NB4 (cell line): ENCODE measurements around the gene SRSF3.

Source experiments
- DNase-seq: peaks from one replicate; pipeline ENCODE4 v3.0.0; 2010; ENCODE audit warnings: low read depth
- H3K4me3 ChIP-seq: one replicate; pipeline ENCODE4 v1.5.1; 2011; ENCODE audit warnings: mild to moderate bottlenecking, low read depth, low read length, moderate library complexity
- MYC ChIP-seq: IDR thresholded peaks from 2 replicates; pipeline ENCODE4 v1.6.1; 2011; ENCODE audit warnings: low read depth, low read length
- POLR2A ChIP-seq: IDR thresholded peaks from 2 replicates; pipeline ENCODE4 v1.6.1; 2011; ENCODE audit warnings: mild to moderate bottlenecking; ENCODE audit not compliant: insufficient read length; ENCODE audit errors: extremely low read depth
- TF ChIP-seq, protein P1 (sequence below): IDR thresholded peaks from one replicate; pipeline ENCODE4 v1.5.1; 2012; ENCODE audit warnings: low read depth, low read length
- TF ChIP-seq, protein P2 (sequence below): IDR thresholded peaks from 2 replicates; pipeline ENCODE4 v1.6.1; 2011; ENCODE audit warnings: low read depth, low read length

The SRSF3 gene

DNA sequence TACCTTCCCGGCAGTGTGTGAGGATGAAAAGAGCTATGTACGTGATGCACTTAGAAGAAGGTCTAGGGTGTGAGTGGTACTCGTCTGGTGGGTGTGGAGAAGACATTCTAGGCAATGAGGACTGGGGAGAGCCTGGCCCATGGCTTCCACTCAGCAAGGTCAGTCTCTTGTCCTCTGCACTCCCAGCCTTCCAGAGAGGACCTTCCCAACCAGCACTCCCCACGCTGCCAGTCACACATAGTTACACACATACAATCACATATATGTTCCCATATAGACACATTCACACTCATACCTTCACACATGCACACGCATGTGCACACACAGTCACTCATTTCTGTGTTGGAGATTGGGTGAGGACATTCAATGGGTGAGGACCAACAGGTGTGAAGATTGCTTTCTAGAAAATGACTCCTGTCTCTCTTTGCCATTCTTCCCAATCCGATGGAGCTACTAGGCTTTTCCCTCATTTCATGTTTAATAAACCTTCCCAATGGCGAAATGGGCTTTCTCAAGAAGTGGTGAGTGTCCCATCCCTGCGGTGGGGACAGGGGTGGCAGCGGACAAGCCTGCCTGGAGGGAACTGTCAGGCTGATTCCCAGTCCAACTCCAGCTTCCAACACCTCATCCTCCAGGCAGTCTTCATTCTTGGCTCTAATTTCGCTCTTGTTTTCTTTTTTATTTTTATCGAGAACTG is 30.4 kb downstream of the SRSF3 start:
- H3K4me3 ChIP-seq = no peak overlapping the region
- no peak for TF ChIP-seq MYC
- TF ChIP-seq, protein P1, sequence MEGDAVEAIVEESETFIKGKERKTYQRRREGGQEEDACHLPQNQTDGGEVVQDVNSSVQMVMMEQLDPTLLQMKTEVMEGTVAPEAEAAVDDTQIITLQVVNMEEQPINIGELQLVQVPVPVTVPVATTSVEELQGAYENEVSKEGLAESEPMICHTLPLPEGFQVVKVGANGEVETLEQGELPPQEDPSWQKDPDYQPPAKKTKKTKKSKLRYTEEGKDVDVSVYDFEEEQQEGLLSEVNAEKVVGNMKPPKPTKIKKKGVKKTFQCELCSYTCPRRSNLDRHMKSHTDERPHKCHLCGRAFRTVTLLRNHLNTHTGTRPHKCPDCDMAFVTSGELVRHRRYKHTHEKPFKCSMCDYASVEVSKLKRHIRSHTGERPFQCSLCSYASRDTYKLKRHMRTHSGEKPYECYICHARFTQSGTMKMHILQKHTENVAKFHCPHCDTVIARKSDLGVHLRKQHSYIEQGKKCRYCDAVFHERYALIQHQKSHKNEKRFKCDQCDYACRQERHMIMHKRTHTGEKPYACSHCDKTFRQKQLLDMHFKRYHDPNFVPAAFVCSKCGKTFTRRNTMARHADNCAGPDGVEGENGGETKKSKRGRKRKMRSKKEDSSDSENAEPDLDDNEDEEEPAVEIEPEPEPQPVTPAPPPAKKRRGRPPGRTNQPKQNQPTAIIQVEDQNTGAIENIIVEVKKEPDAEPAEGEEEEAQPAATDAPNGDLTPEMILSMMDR = no peak
- TF ChIP-seq POLR2A = no peak
- TF ChIP-seq, protein P2, sequence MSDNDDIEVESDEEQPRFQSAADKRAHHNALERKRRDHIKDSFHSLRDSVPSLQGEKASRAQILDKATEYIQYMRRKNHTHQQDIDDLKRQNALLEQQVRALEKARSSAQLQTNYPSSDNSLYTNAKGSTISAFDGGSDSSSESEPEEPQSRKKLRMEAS = no peak
- no peak for DNase-seq

DNA sequence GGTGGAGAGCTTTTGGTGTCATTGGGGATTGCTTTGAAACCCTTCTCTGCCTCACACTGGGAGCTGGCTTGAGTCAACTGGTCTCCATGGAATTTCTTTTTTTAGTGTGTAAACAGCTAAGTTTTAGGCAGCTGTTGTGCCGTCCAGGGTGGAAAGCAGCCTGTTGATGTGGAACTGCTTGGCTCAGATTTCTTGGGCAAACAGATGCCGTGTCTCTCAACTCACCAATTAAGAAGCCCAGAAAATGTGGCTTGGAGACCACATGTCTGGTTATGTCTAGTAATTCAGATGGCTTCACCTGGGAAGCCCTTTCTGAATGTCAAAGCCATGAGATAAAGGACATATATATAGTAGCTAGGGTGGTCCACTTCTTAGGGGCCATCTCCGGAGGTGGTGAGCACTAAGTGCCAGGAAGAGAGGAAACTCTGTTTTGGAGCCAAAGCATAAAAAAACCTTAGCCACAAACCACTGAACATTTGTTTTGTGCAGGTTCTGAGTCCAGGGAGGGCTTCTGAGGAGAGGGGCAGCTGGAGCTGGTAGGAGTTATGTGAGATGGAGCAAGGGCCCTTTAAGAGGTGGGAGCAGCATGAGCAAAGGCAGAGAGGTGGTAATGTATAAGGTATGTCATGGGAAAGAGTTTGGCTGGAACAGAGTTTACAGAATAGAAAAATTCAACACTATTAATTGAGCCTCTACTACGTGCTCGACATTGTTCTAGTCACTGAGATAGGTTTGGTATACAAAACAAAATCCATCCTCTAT is 31.2 kb downstream of the SRSF3 start:
- no peak for DNase-seq
- H3K4me3 ChIP-seq = no peak overlapping the region
- TF ChIP-seq POLR2A (no peak), MYC (no peak)
- TF ChIP-seq, protein P1 = no peak
- TF ChIP-seq, protein P2 = no peak

DNA sequence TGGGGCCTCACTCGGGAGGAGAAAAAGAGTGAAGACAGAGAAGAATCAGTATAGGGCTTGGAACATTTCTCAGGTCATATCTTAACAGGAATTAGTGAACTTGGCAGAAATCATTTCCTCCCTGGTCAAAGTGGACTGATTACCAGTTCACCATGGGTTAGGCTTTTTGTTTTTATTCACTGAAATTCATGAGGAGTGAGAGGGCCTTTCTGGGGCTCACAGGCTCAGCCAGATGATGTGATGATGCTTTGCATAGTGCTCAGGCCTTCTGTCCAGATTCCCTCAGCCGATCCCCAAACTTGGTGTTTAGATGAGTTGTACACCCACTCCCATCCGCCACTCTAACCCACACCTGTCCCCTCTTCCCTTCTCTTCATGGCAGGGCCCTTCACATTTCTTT is 32.5 kb downstream of the SRSF3 start:
- no peak for TF ChIP-seq POLR2A
- no peak overlapping the region for H3K4me3 ChIP-seq
- no peak for DNase-seq

DNA sequence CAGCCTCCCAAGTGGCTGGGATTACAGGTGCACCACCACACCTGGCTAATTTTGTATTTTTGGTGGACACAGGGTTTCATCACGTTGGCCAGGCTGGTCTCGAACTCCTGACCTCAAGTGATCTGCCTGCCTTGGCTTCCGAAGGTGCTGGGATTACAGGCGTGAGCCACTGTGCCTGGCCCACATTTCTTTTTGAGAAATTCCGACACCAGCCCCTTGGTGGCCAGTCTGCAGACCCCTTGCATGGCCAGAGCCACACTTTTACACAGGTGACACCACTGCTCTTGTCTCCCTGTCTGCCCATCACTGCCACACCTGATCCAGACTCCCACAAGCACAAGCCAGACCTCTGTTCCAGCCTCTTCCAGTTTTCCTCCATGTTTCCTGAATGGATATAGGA is 33.0 kb downstream of the SRSF3 start:
- TF ChIP-seq, protein P2 = no peak
- TF ChIP-seq MYC (no peak), POLR2A (no peak)
- TF ChIP-seq, protein P1 = no peak
- DNase-seq = no peak

DNA sequence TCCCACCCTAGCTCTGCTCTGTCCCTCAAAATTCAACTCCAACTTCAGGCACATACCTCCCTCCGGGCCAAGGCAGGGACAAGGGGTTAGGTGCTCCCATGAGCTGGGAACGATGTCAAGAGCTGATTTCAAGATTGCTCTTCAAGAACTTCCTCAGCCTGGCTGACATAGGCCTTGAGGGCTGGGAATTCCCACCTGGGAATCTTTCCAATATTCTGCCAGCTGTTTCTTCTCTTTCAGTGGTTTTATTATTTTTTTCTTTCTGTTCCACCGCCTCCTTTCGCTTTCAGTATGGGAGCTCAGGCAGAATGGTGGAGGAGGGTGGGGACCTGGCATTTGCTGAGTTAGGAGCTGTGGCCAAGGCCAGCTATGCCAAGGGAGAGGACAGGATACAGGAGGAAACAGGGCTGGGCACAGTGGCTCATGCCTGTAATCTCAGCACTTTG is 33.7 kb downstream of the SRSF3 start:
- no peak overlapping the region for H3K4me3 ChIP-seq
- no peak for DNase-seq
- TF ChIP-seq MYC (no peak), POLR2A (no peak)
- TF ChIP-seq, protein P1 = no peak
- TF ChIP-seq, protein P2 = no peak

More for the DNA sequence above, 33.0 kb downstream of the SRSF3 start:
- no peak overlapping the region for H3K4me3 ChIP-seq

DNA sequence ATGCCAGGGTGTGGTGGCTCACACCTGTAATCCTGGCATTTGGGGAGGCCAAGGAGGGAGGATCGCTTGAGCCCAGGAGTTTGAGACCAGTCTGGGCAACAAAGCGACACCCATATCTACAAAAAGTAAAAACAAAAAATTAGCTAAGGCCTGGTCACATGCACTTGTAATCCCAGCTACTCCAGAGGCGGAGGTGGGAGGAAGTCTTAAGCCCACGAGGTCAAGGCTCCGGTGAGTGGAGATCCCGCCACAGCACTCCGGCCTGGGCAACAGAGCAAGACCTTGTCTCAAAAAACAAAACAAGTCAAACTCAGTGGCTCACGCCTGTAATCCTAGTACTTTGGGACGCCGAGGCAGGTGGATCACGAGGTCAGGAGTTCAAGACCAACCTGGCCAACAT is 35.6 kb downstream of the SRSF3 start:
- H3K4me3 ChIP-seq = no peak overlapping the region
- TF ChIP-seq POLR2A (no peak), MYC (no peak)
- TF ChIP-seq, protein P2 = no peak
- TF ChIP-seq, protein P1 = no peak
- no peak for DNase-seq
